Astrocyte (in vitro differentiated cells and primary cell): Measurements from ENCODE around the gene UGT1A8. TPM values are rescaled to one million over a fixed set of nuclear protein-coding genes. Genes with fewer than 3 reads are reported as not detected.

Experiments
- DNase-seq: peaks from one replicate; pipeline ENCODE4 v3.0.0-alpha.2; 2010; ENCODE audit warnings: low read depth
- FAIRE-seq: peaks from 2 replicates; lab custom pipeline; 2011; peaks lifted over from hg19 to GRCh38; lab: Jason Lieb, UNC
- H2AFZ ChIP-seq: 2 replicates; pipeline ENCODE4 v1.6.0; 2012; ENCODE audit warnings: low read depth, low read length, inconsistent platforms
- H3K27ac ChIP-seq: 2 replicates; pipeline ENCODE4 v1.5.1; 2011; ENCODE audit warnings: low read depth, low read length, inconsistent platforms
- H3K27me3 ChIP-seq: 2 replicates; pipeline ENCODE4 v1.6.0; 2011; ENCODE audit warnings: low read length, inconsistent platforms; ENCODE audit not compliant: insufficient read depth
- H3K36me3 ChIP-seq: 2 replicates; pipeline ENCODE4 v1.5.1; 2011; ENCODE audit warnings: low read length, inconsistent platforms; ENCODE audit not compliant: insufficient read depth
- H3K4me1 ChIP-seq: 2 replicates; pipeline ENCODE4 v1.5.1; 2011; ENCODE audit warnings: low read length, inconsistent platforms; ENCODE audit not compliant: insufficient read depth
- H3K4me2 ChIP-seq: 2 replicates; pipeline ENCODE4 v1.6.0; 2012; ENCODE audit warnings: low read length, inconsistent platforms
- H3K4me3 ChIP-seq: 2 replicates; pipeline ENCODE4 v1.5.1; 2011; ENCODE audit warnings: low read depth, mild to moderate bottlenecking, low read length, inconsistent platforms; ENCODE audit not compliant: insufficient read depth
- H3K79me2 ChIP-seq: 2 replicates; pipeline ENCODE4 v1.6.0; 2012; ENCODE audit warnings: mild to moderate bottlenecking, low read length, inconsistent platforms; ENCODE audit not compliant: insufficient read depth
- H3K9ac ChIP-seq: 2 replicates; pipeline ENCODE4 v1.6.0; 2012; ENCODE audit warnings: mild to moderate bottlenecking, low read length, inconsistent platforms
- H3K9me3 ChIP-seq: 2 replicates; pipeline ENCODE4 v1.5.1; 2012; ENCODE audit warnings: low read depth, mild to moderate bottlenecking, low read length, inconsistent platforms; ENCODE audit not compliant: insufficient read depth
- H4K20me1 ChIP-seq: 2 replicates; pipeline ENCODE4 v1.6.0; 2012; ENCODE audit warnings: low read length, inconsistent platforms; ENCODE audit not compliant: insufficient read depth
- H3K27ac Mint-ChIP-seq: one replicate; pipeline ENCODE4 v1.8.0; 2021; ENCODE audit warnings: mild to moderate bottlenecking, mixed read lengths; ENCODE audit not compliant: unreplicated experiment
- H3K27me3 Mint-ChIP-seq: one replicate; pipeline ENCODE4 v1.8.0; 2021; ENCODE audit warnings: low read depth, mixed read lengths; ENCODE audit not compliant: unreplicated experiment
- H3K36me3 Mint-ChIP-seq: one replicate; pipeline ENCODE4 v1.8.0; 2021; ENCODE audit warnings: low read depth, mixed read lengths; ENCODE audit not compliant: unreplicated experiment
- H3K4me1 Mint-ChIP-seq: one replicate; pipeline ENCODE4 v1.8.0; 2021; ENCODE audit warnings: low read depth, mixed read lengths; ENCODE audit not compliant: unreplicated experiment
- H3K4me3 Mint-ChIP-seq: one replicate; pipeline ENCODE4 v1.8.0; 2021; ENCODE audit warnings: mild to moderate bottlenecking, moderate library complexity, mixed read lengths; ENCODE audit not compliant: unreplicated experiment
- H3K9me3 Mint-ChIP-seq: one replicate; pipeline ENCODE4 v1.8.0; 2021; ENCODE audit warnings: mild to moderate bottlenecking, mixed read lengths; ENCODE audit not compliant: unreplicated experiment
- CTCF ChIP-seq: IDR thresholded peaks from 2 replicates; pipeline ENCODE4 v1.5.1; 2011; ENCODE audit warnings: low read depth, mild to moderate bottlenecking, inconsistent platforms, low read length, moderate library complexity; ENCODE audit not compliant: insufficient read depth
- EZH2 ChIP-seq: IDR thresholded peaks from 2 replicates; pipeline ENCODE4 v1.6.1; 2012; ENCODE audit warnings: mild to moderate bottlenecking, low read length, inconsistent platforms; ENCODE audit not compliant: insufficient read depth
- total RNA-seq: library from RNA; stranded (reverse); gene quantifications from 2 replicates; pipeline ENCODE4 v1.2.1, GENCODE V29; 2021

The UGT1A8 gene
- total RNA-seq, 1 donor from 2014 or later = not detected

GRCh38 chr2:233803292-233803911 lies 186.0 kb downstream of the UGT1A8 start:
- H4K20me1 ChIP-seq = no peaks in the 10 kb centered on the region
- peaks cover 5% of the 10 kb centered on the region for H3K4me1 ChIP-seq
- H3K4me3 ChIP-seq = no peak overlapping the region
- no peaks in the 10 kb centered on the region for H3K9me3 ChIP-seq
- H2AFZ ChIP-seq = no peak overlapping the region
- no peak overlapping the region for H3K9ac ChIP-seq
- FAIRE-seq = no peak
- H3K27ac ChIP-seq = no peak overlapping the region
- no peaks in the 10 kb centered on the region for H3K79me2 ChIP-seq
- no peaks in the 10 kb centered on the region for H3K36me3 ChIP-seq
- Mint-ChIP-seq H3K27me3 (peaks cover 40% of the 10 kb centered on the region), H3K36me3 (no peaks in the 10 kb centered on the region), H3K4me1 (peaks cover 4% of the 10 kb centered on the region), H3K27ac (no peak overlapping the region), H3K9me3 (peaks cover 4% of the 10 kb centered on the region), H3K4me3 (no peak overlapping the region)
- no peak for TF ChIP-seq CTCF
- no peak for TF ChIP-seq EZH2
- no peak for DNase-seq
- H3K27me3 ChIP-seq = peaks cover 4% of the 10 kb centered on the region
- H3K4me2 ChIP-seq = no peak overlapping the region

- Mint-ChIP-seq H3K9me3 (peaks cover 3% of the 10 kb centered on the region), H3K27ac (no peak overlapping the region), H3K4me1 (peaks cover 4% of the 10 kb centered on the region), H3K36me3 (no peaks in the 10 kb centered on the region), H3K4me3 (no peak overlapping the region), H3K27me3 (peaks cover 44% of the 10 kb centered on the region)
- Histone ChIP-seq H2AFZ (no peak overlapping the region), H3K9ac (no peak overlapping the region), H4K20me1 (no peaks in the 10 kb centered on the region), H3K27ac (no peak overlapping the region), H3K27me3 (peaks cover 4% of the 10 kb centered on the region), H3K4me3 (no peak overlapping the region), H3K9me3 (no peaks in the 10 kb centered on the region), H3K36me3 (no peaks in the 10 kb centered on the region), H3K4me2 (no peak overlapping the region), H3K79me2 (no peaks in the 10 kb centered on the region), H3K4me1 (peaks cover 5% of the 10 kb centered on the region)
- TF ChIP-seq CTCF (no peak), EZH2 (no peak)
- DNase-seq (no peak), FAIRE-seq (no peak)
Measured at GRCh38 chr2:233803994-233804393, 186.6 kb downstream of the UGT1A8 start.

DNA sequence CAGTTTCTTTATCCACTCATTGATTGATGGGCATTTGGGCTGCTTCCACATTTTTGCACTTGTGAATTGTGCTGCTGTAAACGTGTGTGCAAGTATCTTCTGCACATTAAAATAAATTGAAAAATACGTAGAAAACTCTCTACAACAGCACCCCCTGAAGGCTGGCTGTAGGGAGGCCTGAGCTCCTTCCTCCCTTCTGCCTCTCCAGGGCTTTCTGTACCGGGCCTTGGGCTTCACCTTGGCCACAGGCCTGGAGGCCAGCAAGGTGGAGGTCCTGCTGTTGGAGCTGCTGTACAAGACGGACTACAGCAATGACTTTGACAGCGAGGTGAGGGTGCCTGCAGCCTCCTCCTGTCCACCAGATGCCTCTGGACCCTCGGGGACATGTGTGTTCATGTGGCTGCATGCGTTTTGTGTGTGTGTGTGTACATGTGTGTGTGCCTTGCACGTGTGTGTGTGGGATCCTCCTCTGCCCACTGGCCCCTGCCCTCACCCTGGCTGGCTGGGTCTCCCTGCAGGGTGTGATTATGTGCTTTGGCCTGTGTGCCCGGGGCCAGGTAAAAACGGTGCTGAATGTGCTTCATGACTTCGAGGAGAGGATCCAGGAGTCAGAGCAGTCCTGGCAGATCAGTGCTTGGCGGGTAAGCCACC lies 189.9 kb downstream of the UGT1A8 start:
- H2AFZ ChIP-seq = no peak overlapping the region
- Mint-ChIP-seq H3K4me3 (no peak overlapping the region), H3K9me3 (no peaks in the 10 kb centered on the region), H3K4me1 (no peaks in the 10 kb centered on the region), H3K27ac (no peak overlapping the region), H3K27me3 (peaks cover 50% of the 10 kb centered on the region), H3K36me3 (no peaks in the 10 kb centered on the region)
- H3K9ac ChIP-seq = no peak overlapping the region
- H3K27ac ChIP-seq = no peak overlapping the region
- H3K4me3 ChIP-seq = no peak overlapping the region
- H3K4me1 ChIP-seq = no peaks in the 10 kb centered on the region
- H3K4me2 ChIP-seq = no peak overlapping the region
- no peaks in the 10 kb centered on the region for H3K79me2 ChIP-seq
- H3K27me3 ChIP-seq = peaks cover 8% of the 10 kb centered on the region
- TF ChIP-seq CTCF (no peak), EZH2 (no peak)
- no peaks in the 10 kb centered on the region for H4K20me1 ChIP-seq
- no peaks in the 10 kb centered on the region for H3K9me3 ChIP-seq
- no peaks in the 10 kb centered on the region for H3K36me3 ChIP-seq
- DNase-seq = no peak
- FAIRE-seq = no peak
